ENCODE measurements around the gene KNDC1. TPM values are rescaled to one million over a fixed set of nuclear protein-coding genes. Genes with fewer than 3 reads are reported as not detected.

Gene KNDC1
- total and polyA plus RNA-seq, 10 of the 15 experiments (the other 5 are each of a cell fraction or from before 2014, with no cell fraction given) = 0.03 to 0.11 (median 0.05) TPM; not detected in 7

GRCh38 chr10:133186416-133187090 lies 26.5 kb downstream of the KNDC1 start (continued):
- TF ChIP-seq SUZ12 (IDR thresholded peaks at IDR 0.05; ENCODE audit: unreplicated experiment) (no peak), PBX3 (IDR thresholded peaks at IDR 0.05; ENCODE audit: insufficient replicate concordance, low read depth, low read length) (no peak), BCL11A (IDR thresholded peaks at IDR 0.05; ENCODE audit: low read depth, low read length) (no peak)

DNA sequence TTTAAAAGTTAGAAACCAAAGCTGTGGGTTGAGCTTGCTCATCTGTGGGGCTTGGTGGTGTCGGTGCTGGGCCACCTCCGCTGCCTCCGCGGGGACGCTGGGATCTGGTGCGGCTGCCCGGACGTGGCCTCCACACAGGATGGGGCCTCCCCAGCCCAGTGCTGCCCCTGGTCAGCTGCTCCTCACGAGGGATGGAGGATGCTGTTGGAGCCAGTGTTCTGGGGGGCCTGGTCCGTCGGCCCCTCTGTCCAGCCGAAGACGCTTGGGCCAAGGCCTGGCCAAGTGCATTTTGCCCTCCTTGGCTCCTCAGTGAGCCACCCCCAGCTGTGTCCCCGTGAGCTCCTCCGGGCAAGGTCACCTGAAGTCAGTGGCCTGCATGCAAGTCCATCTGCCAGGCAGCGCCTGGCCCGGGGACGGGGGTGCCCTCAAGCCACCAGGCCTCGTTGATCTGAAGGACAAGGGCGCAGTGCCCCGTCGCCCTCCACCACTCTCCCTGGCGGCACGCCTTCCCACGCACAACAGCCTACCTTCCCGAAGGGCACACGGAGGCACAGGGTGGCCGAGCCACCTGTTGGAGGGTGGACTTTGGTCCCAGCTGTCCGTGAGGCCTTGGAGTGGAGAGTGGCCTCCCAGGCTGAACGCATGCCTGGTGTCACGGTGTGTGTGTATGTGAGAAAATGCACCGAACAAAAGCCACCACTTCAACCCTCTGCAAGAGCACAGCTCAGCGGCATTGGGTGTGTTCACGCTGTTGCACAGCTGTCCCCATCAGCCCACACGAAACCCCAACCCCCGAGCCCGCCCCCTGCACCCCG lies 27.3 kb downstream of the KNDC1 start:
- Histone ChIP-seq H4K20me1 (ENCODE audit: control insufficient read depth, insufficient read depth) (no peaks in the 10 kb centered on the region), H3K36me3 (ENCODE audit: control insufficient read depth in 2 of 2, insufficient read depth in 2 of 2, low read length in 1 of 2) (no peaks in the 10 kb centered on the region), H3K9me3 (replicated peaks; ENCODE audit: control insufficient read depth, insufficient read depth, low read length) (no peaks in the 10 kb centered on the region), H3K27me3 (replicated peaks in 1 of 2; ENCODE audit: control insufficient read depth in 2 of 2, insufficient read depth in 2 of 2, low read length in 1 of 2) (no peaks in the 10 kb centered on the region), H2AFZ (ENCODE audit: control insufficient read depth, low read depth, low read length) (no peak overlapping the region), H3K27ac (ENCODE audit: control insufficient read depth, insufficient read depth) (no peak overlapping the region), H3K4me2 (ENCODE audit: control insufficient read depth, insufficient read depth) (no peak overlapping the region), H3K79me2 (ENCODE audit: control insufficient read depth, insufficient read depth, low read length) (no peaks in the 10 kb centered on the region), H3K4me3 (no peak overlapping the region), H3K9ac (ENCODE audit: control insufficient read depth, insufficient read depth, low read length) (no peak overlapping the region), H3K4me1 (ENCODE audit: control insufficient read depth, insufficient read depth, low read length) (no peaks in the 10 kb centered on the region)
- ChIA-PET CTCF (no interaction called here), RAD21 (ENCODE audit: unreplicated experiment) (no interaction called here), SMC1A (ENCODE audit: uncharacterized antibody, unreplicated experiment) (no interaction called here), POLR2A (no interaction called here)
- no TSS peak for BruUV-seq (replicated peaks)
- intact Hi-C loops (cut with micrococcal nuclease; ENCODE audit: unreplicated experiment) (no loop called here), in situ Hi-C loops (cut with MboI) (no loop called here)
- DNase-seq (ENCODE audit: low read depth, low spot score) (no peak), FAIRE-seq (no peak), ATAC-seq (no peak)
- TF ChIP-seq CBX5 (IDR thresholded peaks at IDR 0.05; ENCODE audit: low read depth) (no peak), MEF2A (IDR thresholded peaks at IDR 0.05; ENCODE audit: insufficient read depth, low read depth, low read length) (no peak), RB1 (IDR thresholded peaks at IDR 0.05; ENCODE audit: borderline replicate concordance) (no peak), PAX8 (IDR thresholded peaks at IDR 0.05) (no peak), FOXM1 (IDR thresholded peaks at IDR 0.05; ENCODE audit: low read depth, low read length) (no peak), RAD21 (IDR thresholded peaks at IDR 0.05; ENCODE audit: insufficient read depth, low read depth, low read length) (no peak)
- TF ChIP-seq, protein P1, sequence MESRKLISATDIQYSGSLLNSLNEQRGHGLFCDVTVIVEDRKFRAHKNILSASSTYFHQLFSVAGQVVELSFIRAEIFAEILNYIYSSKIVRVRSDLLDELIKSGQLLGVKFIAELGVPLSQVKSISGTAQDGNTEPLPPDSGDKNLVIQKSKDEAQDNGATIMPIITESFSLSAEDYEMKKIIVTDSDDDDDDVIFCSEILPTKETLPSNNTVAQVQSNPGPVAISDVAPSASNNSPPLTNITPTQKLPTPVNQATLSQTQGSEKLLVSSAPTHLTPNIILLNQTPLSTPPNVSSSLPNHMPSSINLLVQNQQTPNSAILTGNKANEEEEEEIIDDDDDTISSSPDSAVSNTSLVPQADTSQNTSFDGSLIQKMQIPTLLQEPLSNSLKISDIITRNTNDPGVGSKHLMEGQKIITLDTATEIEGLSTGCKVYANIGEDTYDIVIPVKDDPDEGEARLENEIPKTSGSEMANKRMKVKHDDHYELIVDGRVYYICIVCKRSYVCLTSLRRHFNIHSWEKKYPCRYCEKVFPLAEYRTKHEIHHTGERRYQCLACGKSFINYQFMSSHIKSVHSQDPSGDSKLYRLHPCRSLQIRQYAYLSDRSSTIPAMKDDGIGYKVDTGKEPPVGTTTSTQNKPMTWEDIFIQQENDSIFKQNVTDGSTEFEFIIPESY (IDR thresholded peaks at IDR 0.05) = no peak
- WGBS (ENCODE audit: insufficient coverage, insufficient replicate concordance, low lambda C conversion rate, missing lambda C conversion rate) = 49% methylated on average over 33 of the region's 38 CpGs
